HG03342 (cell line): ENCODE measurements around the gene RCC1.
"Not testable (repeated sequence)": the region's sequence is repeated elsewhere in the genome, so short reads cannot be mapped to it uniquely, and the experiment has no call there.

Experiments used
- ATAC-seq: cut with Tn5 transposase; IDR thresholded peaks from one replicate; pipeline ENCODE4 v1.9.1; 2021; ENCODE audit warnings: mild to moderate bottlenecking, moderate library complexity; ENCODE audit not compliant: unreplicated experiment

RCC1 gene

DNA sequence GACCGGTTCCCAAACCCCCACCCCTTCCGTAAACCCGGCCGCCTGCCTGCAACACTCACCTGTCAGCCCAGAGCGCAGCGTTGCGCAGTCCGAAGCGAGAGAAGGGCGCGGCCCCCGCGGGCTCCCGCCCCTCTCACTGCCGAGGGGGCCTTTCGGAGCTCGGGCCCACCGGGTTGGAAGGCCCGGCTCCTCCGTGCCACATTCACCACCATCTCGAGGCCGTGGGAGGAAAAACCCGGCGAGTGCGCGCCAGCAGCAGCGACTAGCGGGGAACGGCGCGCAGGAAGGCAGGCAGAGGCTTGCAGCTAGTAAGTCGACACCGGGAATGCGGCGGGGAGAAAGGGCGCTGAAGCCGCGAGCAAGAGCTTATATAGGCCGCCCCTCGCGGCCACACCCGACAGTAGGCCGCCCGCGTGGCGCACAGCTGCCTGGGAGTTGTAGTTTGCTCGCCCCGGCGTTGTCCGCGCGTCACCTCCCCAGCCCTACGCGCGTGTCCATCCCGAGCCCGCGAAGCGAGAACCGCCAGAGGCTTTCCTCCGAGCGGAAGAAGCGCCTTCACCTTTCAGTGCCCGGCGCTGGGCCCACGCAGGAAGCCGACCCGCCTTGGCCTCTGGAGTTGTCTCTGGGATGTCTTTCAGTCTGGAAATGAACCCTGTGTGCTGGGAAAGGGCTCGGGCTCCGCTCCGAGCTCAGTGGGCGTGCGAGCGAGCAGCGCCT, 75.8 kb downstream of the RCC1 start:
- peak; percentile 81 for ATAC-seq

DNA sequence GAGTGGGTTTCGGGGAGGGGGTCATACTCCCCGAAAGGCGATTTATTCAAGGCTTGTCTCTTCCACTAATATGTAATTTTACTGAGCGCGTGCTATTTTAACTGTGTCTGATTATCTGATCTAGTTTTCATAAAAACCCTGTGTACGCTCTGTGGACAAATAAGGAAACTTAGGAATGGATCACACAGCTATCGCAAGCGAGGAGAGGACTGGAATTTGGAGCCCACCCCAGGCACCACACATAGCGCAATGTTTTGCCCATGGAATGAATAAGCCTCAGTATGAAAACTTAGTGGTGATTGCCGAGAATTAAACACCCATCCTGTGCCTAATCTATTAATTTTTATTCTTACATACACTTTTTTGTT, 76.4 kb downstream of the RCC1 start:
- no peak for ATAC-seq

DNA sequence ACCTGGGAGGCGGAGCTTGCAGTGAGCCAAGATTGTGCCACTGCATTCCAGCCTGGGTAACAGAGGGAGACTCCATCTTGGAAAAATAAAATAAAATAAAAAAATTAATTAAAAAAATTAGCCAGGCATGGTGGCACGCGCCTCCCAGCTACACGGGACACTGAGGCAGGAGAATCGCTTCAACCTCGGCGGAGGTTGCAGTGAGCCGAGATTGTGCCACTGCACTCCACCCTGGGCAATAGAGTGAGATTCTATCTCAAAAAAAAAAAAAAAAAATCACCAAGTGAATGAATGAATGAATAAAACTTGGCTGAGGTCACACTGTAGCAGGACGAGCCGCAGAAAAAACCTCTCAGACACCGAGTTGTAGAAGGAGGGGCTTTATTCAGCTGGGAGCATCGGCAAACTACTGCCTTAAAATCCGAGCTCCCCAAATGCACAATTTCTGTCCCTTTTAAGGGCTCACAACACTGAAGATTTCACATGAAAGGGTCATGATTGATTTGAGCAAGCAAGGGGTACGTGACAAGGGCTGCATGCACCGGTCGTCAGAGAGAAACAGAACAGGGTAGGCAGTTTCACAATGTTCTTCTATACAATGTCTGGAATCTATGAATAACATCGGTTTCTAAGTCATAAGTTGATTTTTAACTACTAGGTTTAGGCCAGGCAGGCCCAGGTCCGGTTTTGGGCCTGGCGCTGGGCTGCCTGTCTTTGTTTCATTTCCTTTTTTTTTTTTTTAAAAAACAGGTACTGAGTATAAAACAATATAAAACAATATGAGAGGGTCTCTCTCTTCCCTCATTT, 80.9 kb downstream of the RCC1 start:
- not testable (repeated sequence) for ATAC-seq
